K562 (cell line): ENCODE results near the gene ARPC1A. TPM values are rescaled to one million over a fixed set of nuclear protein-coding genes. Genes with fewer than 3 reads are reported as not detected.
A peak's percentile ranks its signal among the peaks of the same experiment; 100 is the strongest.

Experiments used
- CBFA2T2 ChIP-seq: fragments of 450-650 bp; conservative IDR thresholded peaks from 2 replicates; pipeline ENCODE4 v1.6.1; 2017; ENCODE audit warnings: mild to moderate bottlenecking
- FOXK2 ChIP-seq, 2 experiments: fragments of 450-650 bp; IDR thresholded peaks in 1 of 2; conservative IDR thresholded peaks in 1 of 2; 2 replicates each; pipeline ENCODE4 v1.6.1; 2016; ENCODE audit warnings: low read depth in 2 of 2, mild to moderate bottlenecking in 1 of 2
- NR2C1 ChIP-seq, 2 experiments: fragments of 450-650 bp; IDR thresholded peaks; 2 replicates each; pipeline ENCODE4 v1.6.1; 2017; ENCODE audit warnings: mild to moderate bottlenecking in 2 of 2, antibody characterized with exemption in 1 of 2, inconsistent platforms in 1 of 2, missing compliant biosample characterization in 1 of 2, missing genetic modification characterization in 1 of 2
- RERE ChIP-seq: sonication (generic); formaldehyde crosslinking; IDR thresholded peaks from 2 replicates; pipeline ENCODE4 v1.8.0; 2023; ENCODE audit warnings: missing genetic modification reagents, mild to moderate bottlenecking, borderline replicate concordance
- ZBTB40 ChIP-seq, 2 experiments: fragments of 450-650 bp in 1 of 2; sonication (generic) in 1 of 2; formaldehyde crosslinking in 1 of 2; IDR thresholded peaks; 2 replicates each; pipeline versions ENCODE4 v1.7.1 to v1.9.0; 2016 to 2022; ENCODE audit warnings: inconsistent platforms in 1 of 2, mild to moderate bottlenecking in 1 of 2, missing genetic modification reagents in 1 of 2
- ZFP1 ChIP-seq: fragments of 450-650 bp; formaldehyde crosslinking; IDR thresholded peaks from 2 replicates; pipeline ENCODE4 v1.4.0; 2020; ENCODE audit warnings: mild to moderate bottlenecking, mixed read lengths
- ZNF197 ChIP-seq: fragments of 200-800 bp; sonication (Bioruptor generic); IDR thresholded peaks from 2 replicates; pipeline ENCODE4 v1.6.1; 2016; ENCODE audit warnings: low read depth, missing genetic modification characterization, missing compliant biosample characterization
- polyA plus RNA-seq, 8 experiments: library from polyadenylated mRNA; depleted of rRNA in 4 of 8; stranded (reverse) in 5 of 8; unstranded in 3 of 8; fragments of >200 nt; fragmentation: Nextera tagmentation in 2 of 8; fragmentation: Illumina TruSeq in 1 of 8; extraction: Ambion mirVana in 2 of 8; extraction: Trizol in 1 of 8; gene quantifications; 2 replicates each; pipeline versions ENCODE4 v1.2.1 to v1.2.3, GENCODE V29; 2011 to 2014; ENCODE audit warnings: inconsistent platforms in 1 of 8, missing spikeins in 1 of 8
- total RNA-seq, 7 experiments: library from RNA; depleted of rRNA in 6 of 7; stranded (reverse); fragments of >200 nt in 6 of 7; fragmentation: Illumina TruSeq in 2 of 7; extraction: Trizol in 2 of 7; gene quantifications; 2 replicates each; pipeline versions ENCODE4 v1.2.1 to v1.2.3, GENCODE V29; 2011 to 2021; ENCODE audit warnings: low replicate concordance in 1 of 7
- TF ChIP-seq, protein P1 (sequence below): fragments of 200-400 bp; formaldehyde crosslinking; IDR thresholded peaks from 2 replicates; pipeline ENCODE4 v1.6.1; 2017; ENCODE audit warnings: mild to moderate bottlenecking, low read depth, low read length, moderate library complexity

Gene ARPC1A
- total and polyA plus RNA-seq, 9 of the 15 experiments (the other 6 are each of a cell fraction or from before 2014, with no cell fraction given) = 39.5 to 151 (median 86.1) TPM

GRCh38 chr7:99375070-99375807 lies 49.5 kb downstream of the ARPC1A start (continued):
- TF ChIP-seq, protein P1, sequence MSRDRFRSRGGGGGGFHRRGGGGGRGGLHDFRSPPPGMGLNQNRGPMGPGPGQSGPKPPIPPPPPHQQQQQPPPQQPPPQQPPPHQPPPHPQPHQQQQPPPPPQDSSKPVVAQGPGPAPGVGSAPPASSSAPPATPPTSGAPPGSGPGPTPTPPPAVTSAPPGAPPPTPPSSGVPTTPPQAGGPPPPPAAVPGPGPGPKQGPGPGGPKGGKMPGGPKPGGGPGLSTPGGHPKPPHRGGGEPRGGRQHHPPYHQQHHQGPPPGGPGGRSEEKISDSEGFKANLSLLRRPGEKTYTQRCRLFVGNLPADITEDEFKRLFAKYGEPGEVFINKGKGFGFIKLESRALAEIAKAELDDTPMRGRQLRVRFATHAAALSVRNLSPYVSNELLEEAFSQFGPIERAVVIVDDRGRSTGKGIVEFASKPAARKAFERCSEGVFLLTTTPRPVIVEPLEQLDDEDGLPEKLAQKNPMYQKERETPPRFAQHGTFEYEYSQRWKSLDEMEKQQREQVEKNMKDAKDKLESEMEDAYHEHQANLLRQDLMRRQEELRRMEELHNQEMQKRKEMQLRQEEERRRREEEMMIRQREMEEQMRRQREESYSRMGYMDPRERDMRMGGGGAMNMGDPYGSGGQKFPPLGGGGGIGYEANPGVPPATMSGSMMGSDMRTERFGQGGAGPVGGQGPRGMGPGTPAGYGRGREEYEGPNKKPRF = no peak
- TF ChIP-seq RERE (CRISPR knock-in tag) (no peak), CBFA2T2 (no peak), ZFP1 (CRISPR knock-in tag) (no peak), ZNF197 (CRISPR knock-in tag) (no peak), NR2C1 (IDR thresholded peaks at IDR 0.05) (no peak), NR2C1 (tag; IDR thresholded peaks at IDR 0.05) (no peak), ZBTB40 (IDR thresholded peaks at IDR 0.05) (peak; percentile 69), ZBTB40 (CRISPR knock-in tag; IDR thresholded peaks at IDR 0.05) (no peak), FOXK2 (conservative IDR thresholded peaks at IDR 0.05 in 1 of 2, IDR thresholded peaks at IDR 0.05 in 1 of 2; ENCODE audit: low read depth in 2 of 2) (no peak)
